ENCODE data around the gene PEX11A. TPM values are rescaled to one million over a fixed set of nuclear protein-coding genes. Genes with fewer than 3 reads are reported as not detected.

Gene PEX11A
- total RNA-seq, 1 donor from 2014 or later: 6.5 TPM

DNA sequence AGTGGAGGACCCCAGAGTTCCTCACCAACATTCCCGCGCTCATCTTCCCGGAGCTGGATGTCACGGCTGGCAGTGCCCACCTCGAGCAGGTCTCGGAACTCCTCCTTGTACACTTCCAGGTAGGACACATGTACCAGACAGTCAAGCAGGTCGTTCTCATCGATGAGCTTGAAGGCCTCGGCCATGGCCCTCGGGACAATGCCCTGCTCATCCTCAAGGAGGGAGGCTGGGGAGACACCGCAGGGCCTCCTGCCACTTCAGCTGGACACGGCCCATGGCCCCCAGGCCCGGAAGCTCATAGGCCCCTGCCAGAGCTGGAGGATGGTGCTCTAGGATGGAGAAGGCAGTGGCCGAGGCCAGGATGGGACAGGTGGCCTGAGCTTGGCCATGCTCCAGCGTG, 40.8 kb downstream of the PEX11A start:
- TF ChIP-seq, protein P1, sequence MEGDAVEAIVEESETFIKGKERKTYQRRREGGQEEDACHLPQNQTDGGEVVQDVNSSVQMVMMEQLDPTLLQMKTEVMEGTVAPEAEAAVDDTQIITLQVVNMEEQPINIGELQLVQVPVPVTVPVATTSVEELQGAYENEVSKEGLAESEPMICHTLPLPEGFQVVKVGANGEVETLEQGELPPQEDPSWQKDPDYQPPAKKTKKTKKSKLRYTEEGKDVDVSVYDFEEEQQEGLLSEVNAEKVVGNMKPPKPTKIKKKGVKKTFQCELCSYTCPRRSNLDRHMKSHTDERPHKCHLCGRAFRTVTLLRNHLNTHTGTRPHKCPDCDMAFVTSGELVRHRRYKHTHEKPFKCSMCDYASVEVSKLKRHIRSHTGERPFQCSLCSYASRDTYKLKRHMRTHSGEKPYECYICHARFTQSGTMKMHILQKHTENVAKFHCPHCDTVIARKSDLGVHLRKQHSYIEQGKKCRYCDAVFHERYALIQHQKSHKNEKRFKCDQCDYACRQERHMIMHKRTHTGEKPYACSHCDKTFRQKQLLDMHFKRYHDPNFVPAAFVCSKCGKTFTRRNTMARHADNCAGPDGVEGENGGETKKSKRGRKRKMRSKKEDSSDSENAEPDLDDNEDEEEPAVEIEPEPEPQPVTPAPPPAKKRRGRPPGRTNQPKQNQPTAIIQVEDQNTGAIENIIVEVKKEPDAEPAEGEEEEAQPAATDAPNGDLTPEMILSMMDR (IDR thresholded peaks at IDR 0.05; ENCODE audit: unreplicated experiment): no peak
- no peak overlapping the region for H3K4me3 Mint-ChIP-seq
- no peaks in the 10 kb centered on the region for H3K9me3 Mint-ChIP-seq
- H3K27me3 Mint-ChIP-seq (ENCODE audit: low read depth): no peaks in the 10 kb centered on the region
- peaks cover 24% of the 10 kb centered on the region for H3K36me3 Mint-ChIP-seq
- no peak for DNase-seq (ENCODE audit: low spot score in 2 of 2, unreplicated experiment in 2 of 2)
- peaks cover 17% of the 10 kb centered on the region for H3K4me1 Mint-ChIP-seq
- H3K27ac Mint-ChIP-seq: no peak overlapping the region

DNA sequence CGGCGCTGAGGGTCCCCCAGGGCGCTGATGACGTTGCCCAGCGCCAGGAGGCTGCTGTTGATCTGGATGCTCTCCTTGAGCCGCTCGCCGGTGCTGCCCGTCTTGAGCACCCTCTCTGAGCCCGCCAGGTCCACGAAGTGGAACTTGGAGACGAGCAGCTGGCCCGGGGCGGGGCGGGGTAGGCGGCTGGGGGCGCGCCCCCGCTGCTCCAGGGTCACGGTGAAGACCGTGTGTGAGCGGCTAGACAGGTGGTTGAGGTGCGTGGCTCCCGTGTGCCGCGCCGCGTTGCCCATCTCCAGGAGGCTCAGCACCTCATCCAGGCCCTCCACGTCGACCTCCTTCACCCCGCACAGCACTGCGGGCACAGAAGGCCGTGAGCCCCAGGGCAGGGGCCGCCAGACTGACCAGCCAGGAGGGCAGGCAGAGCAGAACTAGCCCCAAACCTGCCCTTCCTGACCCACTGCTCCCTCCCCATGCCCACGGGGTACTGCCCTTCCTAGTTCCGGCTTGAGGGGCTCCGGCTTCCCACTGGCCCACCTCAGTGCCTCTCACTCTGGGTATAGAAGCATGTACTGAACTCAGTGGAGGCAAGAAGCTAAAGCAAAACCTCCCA, 41.4 kb downstream of the PEX11A start:
- H3K4me3 Mint-ChIP-seq: no peak overlapping the region
- no peaks in the 10 kb centered on the region for H3K9me3 Mint-ChIP-seq
- H3K4me1 Mint-ChIP-seq: peaks cover 11% of the 10 kb centered on the region
- no peak overlapping the region for H3K27ac Mint-ChIP-seq
- H3K36me3 Mint-ChIP-seq: peaks cover 27% of the 10 kb centered on the region
- TF ChIP-seq, protein P1 (IDR thresholded peaks at IDR 0.05; ENCODE audit: unreplicated experiment): no peak
- H3K27me3 Mint-ChIP-seq (ENCODE audit: low read depth): no peaks in the 10 kb centered on the region
- DNase-seq (ENCODE audit: low spot score in 2 of 2, unreplicated experiment in 2 of 2): peak in 1 of 2 experiments; percentile 31

DNA sequence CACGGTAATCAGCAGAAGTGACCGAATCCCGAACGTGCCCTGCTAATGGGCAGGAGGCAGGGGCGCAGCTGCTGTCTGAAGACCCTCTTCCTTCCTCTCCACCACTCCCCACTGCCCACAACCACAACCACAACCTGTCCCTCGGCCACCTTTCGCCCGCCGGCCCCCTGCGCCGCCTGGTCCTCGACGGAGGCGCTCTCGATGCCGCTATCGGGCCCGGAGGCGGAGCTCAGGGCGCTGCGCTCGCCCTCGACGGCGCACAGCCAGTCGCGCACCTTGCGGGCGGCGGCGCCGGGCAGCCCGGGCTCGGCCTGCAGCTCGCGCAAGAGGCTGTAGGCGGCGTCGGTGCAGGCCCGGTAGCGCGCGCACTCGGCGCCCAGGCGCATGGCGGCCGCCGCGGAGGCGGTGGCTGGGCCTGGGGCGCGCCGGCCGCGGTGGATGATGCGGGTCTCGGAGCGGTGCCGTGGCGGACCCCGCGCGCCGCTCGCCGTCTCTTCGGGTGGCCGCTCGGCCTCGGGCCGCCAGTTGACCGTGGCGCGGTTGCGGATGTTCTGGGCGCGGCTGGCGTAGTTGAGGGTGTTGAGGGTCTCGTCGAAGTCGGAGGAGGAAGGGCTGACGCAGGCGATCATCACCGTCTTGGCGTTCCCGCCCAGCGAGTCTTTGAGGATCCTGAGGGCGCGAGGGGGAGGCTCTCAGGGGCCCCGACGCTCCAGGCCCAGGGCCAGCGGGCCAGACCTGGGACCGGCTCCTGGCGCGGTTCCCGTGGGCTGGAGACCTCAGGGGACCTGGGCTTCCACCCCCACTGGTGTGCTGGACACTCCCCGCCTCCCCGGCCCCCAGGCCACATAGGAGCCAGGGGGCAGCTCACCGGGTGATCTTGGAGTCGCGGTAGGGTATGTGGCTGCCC, 42.2 kb downstream of the PEX11A start:
- TF ChIP-seq, protein P1 (IDR thresholded peaks at IDR 0.05; ENCODE audit: unreplicated experiment): no peak
- peaks cover 8% of the 10 kb centered on the region for H3K4me1 Mint-ChIP-seq
- DNase-seq (ENCODE audit: low spot score in 2 of 2, unreplicated experiment in 2 of 2): peak in 1 of 2 experiments; percentile 33
- no peaks in the 10 kb centered on the region for H3K9me3 Mint-ChIP-seq
- peaks cover 29% of the 10 kb centered on the region for H3K36me3 Mint-ChIP-seq
- no peaks in the 10 kb centered on the region for H3K27me3 Mint-ChIP-seq (ENCODE audit: low read depth)
- H3K27ac Mint-ChIP-seq: no peak overlapping the region
- H3K4me3 Mint-ChIP-seq: no peak overlapping the region

DNA sequence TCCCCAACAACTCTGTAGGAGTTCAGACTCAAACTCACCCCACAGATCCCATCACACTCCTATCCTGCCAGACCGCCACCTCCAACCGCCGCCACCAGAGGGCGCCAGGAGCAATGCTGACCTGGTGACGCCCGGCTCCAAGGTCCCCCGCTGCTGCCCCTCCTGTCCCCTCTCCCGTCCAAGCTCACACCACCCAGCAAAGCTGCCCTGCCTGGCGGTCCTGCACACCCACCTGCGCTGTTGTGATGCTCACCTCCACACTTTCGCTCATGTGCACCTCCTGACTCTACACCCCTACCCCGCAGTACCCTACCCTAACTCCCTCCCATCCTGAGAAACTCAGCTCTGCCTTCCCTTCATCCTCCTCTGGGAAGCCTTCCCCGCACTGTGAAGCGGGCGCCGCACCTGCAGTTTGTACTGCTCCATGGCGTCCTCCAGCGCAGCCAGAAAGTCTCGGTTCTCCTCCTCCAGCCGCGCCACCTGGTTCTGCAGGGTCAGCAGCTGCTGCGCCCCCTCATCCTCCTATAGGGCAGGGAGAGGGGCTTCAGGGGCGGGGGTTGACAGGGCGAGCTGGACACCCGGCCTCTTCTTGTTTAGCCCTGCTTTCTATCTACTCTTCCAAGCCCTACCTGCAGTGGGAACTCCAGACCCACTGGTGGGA, 43.2 kb downstream of the PEX11A start:
- TF ChIP-seq, protein P1 (IDR thresholded peaks at IDR 0.05; ENCODE audit: unreplicated experiment): peak; percentile 82
- Mint-ChIP-seq H3K9me3 (no peaks in the 10 kb centered on the region), H3K27me3 (ENCODE audit: low read depth) (no peaks in the 10 kb centered on the region), H3K4me3 (no peak overlapping the region), H3K36me3 (peaks cover 33% of the 10 kb centered on the region), H3K27ac (peak overlapping the region; percentile 61), H3K4me1 (peaks cover 3% of the 10 kb centered on the region)
- peak; percentile 62 to 87 for DNase-seq (ENCODE audit: low spot score in 2 of 2, unreplicated experiment in 2 of 2)

DNA sequence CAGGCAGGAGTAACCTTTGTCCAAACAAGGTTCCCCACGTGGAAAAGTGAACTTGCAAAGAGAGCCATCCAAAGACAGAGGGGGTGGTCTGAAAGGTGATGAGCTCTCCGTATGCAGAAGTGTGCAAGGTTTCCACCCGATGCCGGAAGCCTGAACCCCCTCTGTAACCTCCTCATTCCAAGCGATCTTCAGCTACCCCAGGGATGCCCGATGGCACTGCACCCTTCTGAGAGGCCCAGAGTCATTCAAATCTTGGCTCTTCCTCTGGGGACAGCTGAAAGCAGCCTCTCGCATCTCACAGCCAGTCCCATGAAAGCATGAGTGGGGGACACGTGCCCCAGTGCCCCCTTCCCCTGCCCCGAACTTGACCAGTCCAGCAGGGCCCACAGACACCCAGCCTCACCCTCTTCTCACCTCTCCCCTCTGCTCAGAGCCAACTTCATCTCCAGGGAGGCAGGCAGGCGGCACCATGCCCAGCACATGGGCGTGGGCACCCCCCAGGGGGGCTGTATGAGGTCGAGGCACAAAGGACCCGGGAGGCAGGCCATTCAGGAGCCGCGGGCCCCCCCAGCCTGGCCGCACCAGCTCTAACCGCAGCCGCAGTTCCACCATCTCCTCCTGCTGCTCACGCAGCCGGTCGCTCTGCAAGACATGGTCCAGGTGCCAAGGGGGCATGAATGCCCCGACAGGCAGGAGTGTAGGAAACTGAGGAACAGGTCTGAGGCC, 44.0 kb downstream of the PEX11A start:
- TF ChIP-seq, protein P1 (IDR thresholded peaks at IDR 0.05; ENCODE audit: unreplicated experiment): no peak
- H3K9me3 Mint-ChIP-seq: no peaks in the 10 kb centered on the region
- no peak overlapping the region for H3K27ac Mint-ChIP-seq
- no peaks in the 10 kb centered on the region for H3K27me3 Mint-ChIP-seq (ENCODE audit: low read depth)
- peak in 1 of 2 experiments; percentile 19 for DNase-seq (ENCODE audit: low spot score in 2 of 2, unreplicated experiment in 2 of 2)
- no peak overlapping the region for H3K4me3 Mint-ChIP-seq
- peaks cover 33% of the 10 kb centered on the region for H3K36me3 Mint-ChIP-seq
- peaks cover 3% of the 10 kb centered on the region for H3K4me1 Mint-ChIP-seq
